MM.1S (cell line): Measurements from ENCODE around the gene RBM8A.

Experiments
- EZH2 ChIP-seq: fragments of 300-600 bp; sonication (generic); optimal IDR thresholded peaks from 2 replicates; pipeline ENCODE3; 2017; ENCODE audit warnings: low read depth, mild to moderate bottlenecking, antibody characterized with exemption, low read length, mixed read lengths
- TF ChIP-seq, protein P1 (sequence below): fragments of 300-600 bp; sonication (generic); IDR thresholded peaks from 2 replicates; pipeline ENCODE4 v1.5.1; 2016; ENCODE audit warnings: antibody characterized with exemption, low read length, mixed read lengths

DNA sequence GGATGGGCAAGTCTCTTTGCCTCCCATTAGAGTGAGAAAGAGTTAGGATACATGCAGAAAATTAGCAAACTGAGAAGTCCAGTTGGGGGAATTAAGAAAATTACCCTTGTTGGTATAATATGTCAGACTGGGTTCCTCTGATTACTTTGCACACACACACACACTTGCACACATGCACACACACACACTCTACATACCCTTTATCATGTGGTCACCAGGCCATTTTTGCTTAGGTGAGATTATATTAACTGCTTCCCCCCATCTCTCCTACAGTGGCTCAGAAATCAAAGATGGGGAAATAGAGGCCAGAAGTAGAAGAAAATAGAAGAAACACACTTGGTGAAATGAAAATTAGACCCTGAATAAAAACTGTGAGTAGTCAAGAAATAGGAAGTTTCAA, 31.4 kb upstream of the RBM8A start:
- TF ChIP-seq, protein P1, sequence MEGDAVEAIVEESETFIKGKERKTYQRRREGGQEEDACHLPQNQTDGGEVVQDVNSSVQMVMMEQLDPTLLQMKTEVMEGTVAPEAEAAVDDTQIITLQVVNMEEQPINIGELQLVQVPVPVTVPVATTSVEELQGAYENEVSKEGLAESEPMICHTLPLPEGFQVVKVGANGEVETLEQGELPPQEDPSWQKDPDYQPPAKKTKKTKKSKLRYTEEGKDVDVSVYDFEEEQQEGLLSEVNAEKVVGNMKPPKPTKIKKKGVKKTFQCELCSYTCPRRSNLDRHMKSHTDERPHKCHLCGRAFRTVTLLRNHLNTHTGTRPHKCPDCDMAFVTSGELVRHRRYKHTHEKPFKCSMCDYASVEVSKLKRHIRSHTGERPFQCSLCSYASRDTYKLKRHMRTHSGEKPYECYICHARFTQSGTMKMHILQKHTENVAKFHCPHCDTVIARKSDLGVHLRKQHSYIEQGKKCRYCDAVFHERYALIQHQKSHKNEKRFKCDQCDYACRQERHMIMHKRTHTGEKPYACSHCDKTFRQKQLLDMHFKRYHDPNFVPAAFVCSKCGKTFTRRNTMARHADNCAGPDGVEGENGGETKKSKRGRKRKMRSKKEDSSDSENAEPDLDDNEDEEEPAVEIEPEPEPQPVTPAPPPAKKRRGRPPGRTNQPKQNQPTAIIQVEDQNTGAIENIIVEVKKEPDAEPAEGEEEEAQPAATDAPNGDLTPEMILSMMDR, result no peak
- TF ChIP-seq EZH2, result no peak
